ENCODE measurements around the gene TNRC18.

The TNRC18 gene

GRCh38 chr7:5421714-5422395, 1.8 kb downstream of the TNRC18 start:
- Histone ChIP-seq H3K27me3 (ENCODE audit: control insufficient read depth in 1 of 2, insufficient read depth in 1 of 2, low read length in 2 of 2) (no peaks in the 10 kb centered on the region), H2AFZ (ENCODE audit: low read depth, low read length) (no peak overlapping the region), H3K4me1 (ENCODE audit: control insufficient read depth, insufficient read depth, low read depth, low read length) (peaks cover 21% of the 10 kb centered on the region), H3K4me3 (ENCODE audit: insufficient read depth in 1 of 2, low read depth in 1 of 2, low read length in 2 of 2) (peak overlapping the region; percentile 82 to 84), H4K8ac (ENCODE audit: low read length) (peak overlapping the region; percentile 82), H2BK15ac (ENCODE audit: low read depth, poor library complexity, severe bottlenecking) (peak overlapping the region; percentile 89), H3K9ac (ENCODE audit: low read length) (peak overlapping the region; percentile 99), H3K27ac (ENCODE audit: low read length, poor library complexity, severe bottlenecking) (peak overlapping the region; percentile 99), H3K23ac (ENCODE audit: low read length in 2 of 2) (peak overlapping the region; percentile 90 to 93), H2BK5ac (ENCODE audit: low read depth, low read length, poor library complexity, severe bottlenecking) (peak overlapping the region; percentile 99), H3K9me3 (ENCODE audit: control insufficient read depth, low read length) (no peaks in the 10 kb centered on the region), H2BK120ac (ENCODE audit: low read depth, low read length) (peak overlapping the region; percentile 100), H4K91ac (ENCODE audit: low read length) (peak overlapping the region; percentile 52), H3K79me1 (replicated peaks; ENCODE audit: low read length, poor library complexity, severe bottlenecking) (peaks cover under 1% of the 10 kb centered on the region), H3K14ac (ENCODE audit: low read length in 2 of 2) (peak overlapping the region; percentile 97 to 100), H3K4ac (ENCODE audit: low read depth in 1 of 2, low read length in 2 of 2) (peak overlapping the region; percentile 97 to 99), H3K36me3 (ENCODE audit: control insufficient read depth in 1 of 2, insufficient read depth in 2 of 2, low read depth in 1 of 2, low read length in 2 of 2) (peaks cover 4 to 9% of the 10 kb centered on the region in 2 experiments), H3K18ac (ENCODE audit: low read depth in 1 of 2, low read length in 2 of 2) (peak overlapping the region; percentile 96 to 98), H2AK5ac (ENCODE audit: low read length, severe bottlenecking) (peak overlapping the region; percentile 94), H2BK12ac (ENCODE audit: low read length in 2 of 2) (peak overlapping the region; percentile 66 to 95), H3K4me2 (ENCODE audit: low read length, poor library complexity, severe bottlenecking) (peak overlapping the region; percentile 94)
- peak; percentile 87 for DNase-seq
- 0% methylated on average over 18 of the region's 42 CpGs for WGBS

- Histone ChIP-seq H3K4ac (ENCODE audit: low read depth in 1 of 2, low read length in 2 of 2) (peak overlapping the region; percentile 73 to 92), H3K27ac (ENCODE audit: low read length, poor library complexity, severe bottlenecking) (peak overlapping the region; percentile 99), H3K9ac (ENCODE audit: low read length) (peak overlapping the region; percentile 99), H2AFZ (ENCODE audit: low read depth, low read length) (no peak overlapping the region), H3K79me1 (replicated peaks; ENCODE audit: low read length, poor library complexity, severe bottlenecking) (peaks cover 3% of the 10 kb centered on the region), H3K4me3 (ENCODE audit: insufficient read depth in 1 of 2, low read depth in 1 of 2, low read length in 2 of 2) (peak overlapping the region; percentile 82 to 84), H2BK12ac (ENCODE audit: low read length in 2 of 2) (peak overlapping the region; percentile 33 to 94), H3K23ac (ENCODE audit: low read length in 2 of 2) (peak overlapping the region; percentile 79 to 93), H3K27me3 (ENCODE audit: control insufficient read depth in 1 of 2, insufficient read depth in 1 of 2, low read length in 2 of 2) (no peaks in the 10 kb centered on the region), H3K36me3 (ENCODE audit: control insufficient read depth in 1 of 2, insufficient read depth in 2 of 2, low read depth in 1 of 2, low read length in 2 of 2) (peaks cover 4 to 9% of the 10 kb centered on the region in 2 experiments), H2BK15ac (ENCODE audit: low read depth, poor library complexity, severe bottlenecking) (peak overlapping the region; percentile 67), H2BK120ac (ENCODE audit: low read depth, low read length) (peak overlapping the region; percentile 100), H2AK5ac (ENCODE audit: low read length, severe bottlenecking) (peak overlapping the region; percentile 42), H3K9me3 (ENCODE audit: control insufficient read depth, low read length) (no peaks in the 10 kb centered on the region), H3K4me1 (ENCODE audit: control insufficient read depth, insufficient read depth, low read depth, low read length) (peaks cover 19% of the 10 kb centered on the region), H2BK5ac (ENCODE audit: low read depth, low read length, poor library complexity, severe bottlenecking) (peak overlapping the region; percentile 82), H4K8ac (ENCODE audit: low read length) (peak overlapping the region; percentile 54), H3K14ac (ENCODE audit: low read length in 2 of 2) (peak overlapping the region; percentile 76 to 85), H3K4me2 (ENCODE audit: low read length, poor library complexity, severe bottlenecking) (peak overlapping the region; percentile 53), H3K18ac (ENCODE audit: low read depth in 1 of 2, low read length in 2 of 2) (peak overlapping the region; percentile 96 to 97), H4K91ac (ENCODE audit: low read length) (peak overlapping the region; percentile 89)
- peak; percentile 23 for DNase-seq
- WGBS: 1% methylated on average over 71 of the region's 93 CpGs
Measured at GRCh38 chr7:5420881-5421713, 2.5 kb downstream of the TNRC18 start.

DNA sequence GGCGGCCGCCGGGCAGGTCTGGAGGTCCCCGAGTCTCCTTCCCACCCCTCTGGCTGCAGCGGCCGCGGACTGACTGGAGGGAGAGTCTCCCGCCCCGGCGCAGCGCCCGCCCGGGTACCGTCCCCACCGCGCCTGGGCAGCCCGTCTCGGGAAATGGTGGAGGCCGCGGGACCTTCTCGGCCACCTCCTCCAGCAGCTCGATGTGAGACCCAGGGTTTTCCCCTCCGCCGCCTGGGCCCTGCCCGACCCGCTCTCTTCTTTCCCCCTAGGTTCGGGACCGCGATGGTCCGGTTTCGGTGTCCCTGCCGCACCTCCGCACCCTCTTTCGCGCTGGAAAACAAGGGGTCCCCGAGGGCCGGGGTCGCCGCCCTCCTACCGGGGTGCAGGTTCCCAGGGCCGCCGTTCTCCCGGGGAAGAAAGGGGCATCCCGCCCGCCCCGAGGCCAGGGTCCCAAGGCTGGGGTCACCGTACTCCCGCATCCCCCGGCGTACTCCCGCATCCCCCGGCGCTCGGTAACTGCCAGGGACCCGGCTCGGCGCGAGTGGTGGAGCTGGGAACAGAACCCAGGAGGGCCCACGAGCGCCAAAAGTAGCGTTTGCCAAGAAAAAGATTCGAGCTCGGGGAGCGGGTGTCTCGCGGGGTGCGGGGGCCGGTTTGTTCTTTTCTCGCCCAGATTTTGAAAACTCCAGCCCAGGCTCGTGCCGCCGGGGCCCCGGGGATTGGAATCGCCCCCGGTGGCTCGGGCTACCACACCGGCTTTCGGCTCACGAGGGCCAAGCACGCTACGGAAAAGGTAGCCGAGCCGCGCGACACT, 3.4 kb downstream of the TNRC18 start:
- peak overlapping the region; percentile 72 to 73 for H3K4ac ChIP-seq (ENCODE audit: low read depth in 1 of 2, low read length in 2 of 2)
- H3K18ac ChIP-seq (ENCODE audit: low read depth in 1 of 2, low read length in 2 of 2): peak overlapping the region; percentile 96 to 97
- H3K36me3 ChIP-seq (ENCODE audit: control insufficient read depth in 1 of 2, insufficient read depth in 2 of 2, low read depth in 1 of 2, low read length in 2 of 2): peaks cover 4 to 9% of the 10 kb centered on the region in 2 experiments
- H3K9me3 ChIP-seq (ENCODE audit: control insufficient read depth, low read length): no peaks in the 10 kb centered on the region
- peak overlapping the region; percentile 82 to 84 for H3K4me3 ChIP-seq (ENCODE audit: insufficient read depth in 1 of 2, low read depth in 1 of 2, low read length in 2 of 2)
- H3K79me1 ChIP-seq (replicated peaks; ENCODE audit: low read length, poor library complexity, severe bottlenecking): peaks cover 3% of the 10 kb centered on the region
- H2BK5ac ChIP-seq (ENCODE audit: low read depth, low read length, poor library complexity, severe bottlenecking): peak overlapping the region; percentile 79
- DNase-seq: no peak
- peak overlapping the region; percentile 5 for H3K27ac ChIP-seq (ENCODE audit: low read length, poor library complexity, severe bottlenecking)
- H2AK5ac ChIP-seq (ENCODE audit: low read length, severe bottlenecking): no peak overlapping the region
- H3K23ac ChIP-seq (ENCODE audit: low read length in 2 of 2): peak overlapping the region; percentile 79 to 93
- peak overlapping the region in 1 of 2 experiments; percentile 94 for H2BK12ac ChIP-seq (ENCODE audit: low read length in 2 of 2)
- peak overlapping the region; percentile 76 to 85 for H3K14ac ChIP-seq (ENCODE audit: low read length in 2 of 2)
- peak overlapping the region; percentile 89 for H4K91ac ChIP-seq (ENCODE audit: low read length)
- H3K4me2 ChIP-seq (ENCODE audit: low read length, poor library complexity, severe bottlenecking): peak overlapping the region; percentile 53
- WGBS: under 1% methylated on average over 72 of the region's 85 CpGs
- peak overlapping the region; percentile 99 for H3K9ac ChIP-seq (ENCODE audit: low read length)
- H2BK120ac ChIP-seq (ENCODE audit: low read depth, low read length): peak overlapping the region; percentile 100
- peaks cover 19% of the 10 kb centered on the region for H3K4me1 ChIP-seq (ENCODE audit: control insufficient read depth, insufficient read depth, low read depth, low read length)
- H4K8ac ChIP-seq (ENCODE audit: low read length): peak overlapping the region; percentile 49
- no peaks in the 10 kb centered on the region for H3K27me3 ChIP-seq (ENCODE audit: control insufficient read depth in 1 of 2, insufficient read depth in 1 of 2, low read length in 2 of 2)
- H2BK15ac ChIP-seq (ENCODE audit: low read depth, poor library complexity, severe bottlenecking): peak overlapping the region; percentile 26
- H2AFZ ChIP-seq (ENCODE audit: low read depth, low read length): no peak overlapping the region
